GM13976 (cell line): Measurements from ENCODE around the gene TRAF2.

Source experiments
- DNase-seq: peaks from one replicate; pipeline ENCODE4 v3.0.0; 2012; ENCODE audit warnings: low spot score
- CTCF ChIP-seq: IDR thresholded peaks from 2 replicates; pipeline ENCODE4 v1.5.1; 2012; ENCODE audit warnings: borderline replicate concordance, mild to moderate bottlenecking; ENCODE audit not compliant: insufficient read depth; ENCODE audit errors: extremely low read depth, missing control alignments, control extremely low read depth
- in situ Hi-C: fragments of 300-500 bp; cut with MboI; formaldehyde crosslinking; loops from one replicate; pipeline ENCODE4 v1.12.0; 2022; ENCODE audit warnings: low sequenced_read_pairs, mixed read lengths, inconsistent platforms; ENCODE audit not compliant: unreplicated experiment

TRAF2 gene

GRCh38 chr9:136856541-136857141 lies 29.7 kb upstream of the TRAF2 start:
- TF ChIP-seq CTCF, result no peak
- in situ Hi-C loops, result no loop called here
- no peak for DNase-seq

- in situ Hi-C loops, result no loop called here
- no peak for DNase-seq
- no peak for TF ChIP-seq CTCF
These were observed 29.1 kb upstream of the TRAF2 start for GRCh38 chr9:136857166-136857565.

- TF ChIP-seq CTCF, result no peak
- in situ Hi-C loops, result no loop called here
These were observed 28.5 kb upstream of the TRAF2 start for GRCh38 chr9:136857581-136858412.

GRCh38 chr9:136858452-136858843 lies 27.9 kb upstream of the TRAF2 start:
- no peak for TF ChIP-seq CTCF
- no peak for DNase-seq
- in situ Hi-C loops, result no loop called here

More at GRCh38 chr9:136857581-136858412, 28.5 kb upstream of the TRAF2 start:
- no peak for DNase-seq

GRCh38 chr9:136858844-136859757 lies 27.2 kb upstream of the TRAF2 start:
- in situ Hi-C loops, result no loop called here
- TF ChIP-seq CTCF, result no peak
- DNase-seq, result no peak

- in situ Hi-C loops, result no loop called here
- no peak for TF ChIP-seq CTCF
- DNase-seq, result no peak
These were observed 25.8 kb upstream of the TRAF2 start for GRCh38 chr9:136860529-136860928.
